GM12875 (cell line): Measurements from ENCODE around the gene LZTFL1.

Experiments
- H3K4me3 ChIP-seq: one replicate; pipeline ENCODE4 v1.5.1; 2011; ENCODE audit warnings: low read depth, low read length, control low read depth
- CTCF ChIP-seq: IDR thresholded peaks from 2 replicates; pipeline ENCODE4 v1.5.1; 2011; ENCODE audit warnings: low read depth, mild to moderate bottlenecking, control low read depth, inconsistent platforms, low read length, moderate library complexity, borderline replicate concordance; ENCODE audit not compliant: insufficient read depth

Gene LZTFL1

GRCh38 chr3:45796902-45797637, 44.8 kb downstream of the LZTFL1 start:
- no peak overlapping the region for H3K4me3 ChIP-seq
- TF ChIP-seq CTCF = no peak

GRCh38 chr3:45795882-45796765, 45.8 kb downstream of the LZTFL1 start, which contains the start of gene SLC6A20:
Gene SLC6A20 (minus strand): TSS chr3:45796536. CDS start chr3:45796419, 117 bp downstream.
- TF ChIP-seq CTCF = no peak
- no peak within 1 kb of the TSS for H3K4me3 ChIP-seq

GRCh38 chr3:45795509-45795881, 46.4 kb downstream of the LZTFL1 start:
- no peak overlapping the region for H3K4me3 ChIP-seq
- no peak for TF ChIP-seq CTCF

- no peak overlapping the region for H3K4me3 ChIP-seq
- no peak for TF ChIP-seq CTCF
Measured at GRCh38 chr3:45794660-45795059, 47.3 kb downstream of the LZTFL1 start.

- TF ChIP-seq CTCF = no peak
- H3K4me3 ChIP-seq = no peak overlapping the region
Measured at GRCh38 chr3:45794177-45794560, 47.8 kb downstream of the LZTFL1 start.

- no peak overlapping the region for H3K4me3 ChIP-seq
- no peak for TF ChIP-seq CTCF
Measured at GRCh38 chr3:45793482-45794176, 48.3 kb downstream of the LZTFL1 start.
